Measurements from ENCODE around the gene TMEM132E. TPM values are rescaled to one million over a fixed set of nuclear protein-coding genes. Genes with fewer than 3 reads are reported as not detected.

The TMEM132E gene
- total RNA-seq, 1 donor from 2014 or later = not detected

DNA sequence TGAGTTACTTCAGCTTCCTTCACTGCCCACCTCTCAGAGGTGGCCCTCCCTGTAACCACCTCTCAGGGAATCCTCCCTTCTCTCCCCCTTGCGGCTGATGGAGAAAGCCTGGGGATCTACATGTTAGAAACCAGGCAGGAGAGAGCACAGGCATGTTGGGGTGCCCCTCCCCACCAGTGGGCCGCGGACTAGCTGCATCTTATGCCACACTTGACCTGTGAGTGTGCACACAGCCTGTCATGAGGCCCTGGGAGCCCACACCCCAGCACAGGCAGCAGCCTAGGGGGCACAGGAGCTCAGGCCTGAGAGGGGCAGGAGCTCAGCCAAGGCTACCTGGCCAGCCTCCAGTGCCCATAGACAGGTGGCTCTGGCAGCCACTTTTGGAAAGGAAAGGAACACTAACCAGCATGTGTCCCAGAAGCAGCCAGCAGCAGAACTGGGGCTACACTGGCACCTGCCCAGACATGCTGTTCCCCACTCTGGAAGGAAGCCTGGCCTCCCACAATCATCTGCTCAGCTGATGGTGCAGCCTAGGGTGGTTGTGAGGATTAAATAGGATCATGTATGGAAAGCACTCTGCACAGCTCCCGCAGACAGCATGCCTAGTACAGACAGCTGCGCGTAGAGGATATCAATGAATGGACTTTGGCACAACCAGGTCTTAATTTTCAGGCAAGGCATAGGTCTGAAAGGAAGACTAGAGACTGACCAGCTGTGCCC, 60.5 kb downstream of the TMEM132E start:
- H3K27me3 Mint-ChIP-seq (ENCODE audit: unreplicated experiment) = no peaks in the 10 kb centered on the region
- TF ChIP-seq, protein P1, sequence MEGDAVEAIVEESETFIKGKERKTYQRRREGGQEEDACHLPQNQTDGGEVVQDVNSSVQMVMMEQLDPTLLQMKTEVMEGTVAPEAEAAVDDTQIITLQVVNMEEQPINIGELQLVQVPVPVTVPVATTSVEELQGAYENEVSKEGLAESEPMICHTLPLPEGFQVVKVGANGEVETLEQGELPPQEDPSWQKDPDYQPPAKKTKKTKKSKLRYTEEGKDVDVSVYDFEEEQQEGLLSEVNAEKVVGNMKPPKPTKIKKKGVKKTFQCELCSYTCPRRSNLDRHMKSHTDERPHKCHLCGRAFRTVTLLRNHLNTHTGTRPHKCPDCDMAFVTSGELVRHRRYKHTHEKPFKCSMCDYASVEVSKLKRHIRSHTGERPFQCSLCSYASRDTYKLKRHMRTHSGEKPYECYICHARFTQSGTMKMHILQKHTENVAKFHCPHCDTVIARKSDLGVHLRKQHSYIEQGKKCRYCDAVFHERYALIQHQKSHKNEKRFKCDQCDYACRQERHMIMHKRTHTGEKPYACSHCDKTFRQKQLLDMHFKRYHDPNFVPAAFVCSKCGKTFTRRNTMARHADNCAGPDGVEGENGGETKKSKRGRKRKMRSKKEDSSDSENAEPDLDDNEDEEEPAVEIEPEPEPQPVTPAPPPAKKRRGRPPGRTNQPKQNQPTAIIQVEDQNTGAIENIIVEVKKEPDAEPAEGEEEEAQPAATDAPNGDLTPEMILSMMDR (IDR thresholded peaks at IDR 0.05) = no peak
- H3K4me1 Mint-ChIP-seq (ENCODE audit: unreplicated experiment) = no peaks in the 10 kb centered on the region
- no peak overlapping the region for H3K4me3 Mint-ChIP-seq (ENCODE audit: unreplicated experiment)
- H3K36me3 Mint-ChIP-seq (ENCODE audit: unreplicated experiment) = no peaks in the 10 kb centered on the region
- no peak overlapping the region for H3K27ac Mint-ChIP-seq (ENCODE audit: unreplicated experiment)
- no peak for DNase-seq (ENCODE audit: extremely low spot score, unreplicated experiment)
- H3K9me3 Mint-ChIP-seq (ENCODE audit: unreplicated experiment) = no peaks in the 10 kb centered on the region

DNA sequence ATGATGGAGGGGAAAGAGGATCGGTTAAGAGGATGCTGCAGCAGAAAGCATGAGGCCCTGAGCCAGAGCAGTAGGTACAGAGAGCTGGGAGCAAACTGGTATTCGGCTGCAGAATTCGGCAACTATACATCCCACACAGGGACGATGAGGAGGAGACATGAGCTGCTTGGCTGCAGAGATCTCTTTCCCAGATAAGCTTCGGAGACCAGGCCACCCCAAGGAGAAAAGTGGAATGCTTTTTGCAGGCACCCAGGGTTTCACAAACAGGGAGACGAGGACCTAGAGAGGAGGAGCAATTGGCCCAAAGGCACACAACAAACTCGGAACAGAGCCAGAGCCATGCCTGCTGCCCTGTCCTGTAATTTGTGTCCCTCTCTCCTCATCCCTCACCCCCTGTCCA, 62.0 kb downstream of the TMEM132E start:
- Mint-ChIP-seq H3K27me3 (ENCODE audit: unreplicated experiment) (no peaks in the 10 kb centered on the region), H3K9me3 (ENCODE audit: unreplicated experiment) (no peaks in the 10 kb centered on the region), H3K4me1 (ENCODE audit: unreplicated experiment) (no peaks in the 10 kb centered on the region), H3K36me3 (ENCODE audit: unreplicated experiment) (no peaks in the 10 kb centered on the region), H3K4me3 (ENCODE audit: unreplicated experiment) (no peak overlapping the region), H3K27ac (ENCODE audit: unreplicated experiment) (no peak overlapping the region)
- TF ChIP-seq, protein P1 (IDR thresholded peaks at IDR 0.05) = no peak
- no peak for DNase-seq (ENCODE audit: extremely low spot score, unreplicated experiment)

DNA sequence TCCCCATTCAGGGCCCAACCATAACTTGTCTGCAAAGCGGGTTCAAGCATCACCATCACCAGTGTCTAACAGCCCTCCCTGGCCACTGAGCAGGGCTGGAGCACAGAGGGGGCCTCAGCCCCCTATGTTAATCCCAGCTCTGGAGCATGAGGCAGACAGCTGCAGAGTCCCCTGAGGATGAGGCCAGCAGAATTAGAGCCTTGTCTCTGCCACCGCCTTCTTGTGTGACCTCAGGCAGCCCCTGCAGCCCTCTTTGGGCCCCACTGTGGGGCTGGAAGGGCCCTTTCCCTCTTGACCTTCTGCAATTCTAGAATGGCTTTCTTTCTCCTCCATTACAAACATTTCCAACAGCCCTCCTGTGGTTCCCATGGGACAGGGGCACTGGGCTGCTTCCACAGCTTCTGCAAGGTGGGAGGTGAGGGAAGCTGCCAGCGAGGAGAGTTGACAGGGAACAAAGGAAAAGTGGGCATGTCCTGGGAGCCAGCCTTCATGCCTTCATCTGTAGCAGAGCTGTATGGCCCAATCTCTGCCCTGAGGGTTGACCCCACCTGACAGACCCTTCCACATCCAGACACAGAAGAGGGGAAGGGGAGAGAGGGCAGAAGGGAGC, 65.7 kb downstream of the TMEM132E start:
- no peak for DNase-seq (ENCODE audit: extremely low spot score, unreplicated experiment)
- no peaks in the 10 kb centered on the region for H3K9me3 Mint-ChIP-seq (ENCODE audit: unreplicated experiment)
- no peaks in the 10 kb centered on the region for H3K36me3 Mint-ChIP-seq (ENCODE audit: unreplicated experiment)
- no peaks in the 10 kb centered on the region for H3K27me3 Mint-ChIP-seq (ENCODE audit: unreplicated experiment)
- TF ChIP-seq, protein P1 (IDR thresholded peaks at IDR 0.05) = no peak
- no peak overlapping the region for H3K4me3 Mint-ChIP-seq (ENCODE audit: unreplicated experiment)
- no peaks in the 10 kb centered on the region for H3K4me1 Mint-ChIP-seq (ENCODE audit: unreplicated experiment)
- no peak overlapping the region for H3K27ac Mint-ChIP-seq (ENCODE audit: unreplicated experiment)

DNA sequence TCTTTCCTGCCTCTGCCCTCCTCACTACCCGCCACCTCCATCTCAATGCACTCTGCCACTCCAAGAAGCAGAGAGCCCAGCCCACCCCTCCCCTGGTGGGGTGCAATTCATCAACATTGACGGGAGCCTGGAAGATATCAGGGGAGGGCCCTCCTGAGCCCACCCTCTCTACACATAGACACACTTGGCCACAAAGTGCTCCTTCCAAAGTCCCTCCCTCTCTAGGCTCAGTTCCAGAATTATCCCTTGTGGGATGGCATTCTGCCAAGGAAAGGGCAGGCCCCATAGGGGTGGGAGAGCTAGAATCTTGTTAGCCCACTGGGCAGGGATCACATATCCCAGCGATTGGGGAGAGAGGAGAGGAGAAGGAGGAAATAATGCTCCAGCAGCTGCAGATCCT, 66.2 kb downstream of the TMEM132E start:
- no peaks in the 10 kb centered on the region for H3K27me3 Mint-ChIP-seq (ENCODE audit: unreplicated experiment)
- DNase-seq (ENCODE audit: extremely low spot score, unreplicated experiment) = no peak
- H3K4me3 Mint-ChIP-seq (ENCODE audit: unreplicated experiment) = no peak overlapping the region
- TF ChIP-seq, protein P1 (IDR thresholded peaks at IDR 0.05) = no peak
- no peaks in the 10 kb centered on the region for H3K36me3 Mint-ChIP-seq (ENCODE audit: unreplicated experiment)
- no peaks in the 10 kb centered on the region for H3K4me1 Mint-ChIP-seq (ENCODE audit: unreplicated experiment)
- no peak overlapping the region for H3K27ac Mint-ChIP-seq (ENCODE audit: unreplicated experiment)
- H3K9me3 Mint-ChIP-seq (ENCODE audit: unreplicated experiment) = no peaks in the 10 kb centered on the region

DNA sequence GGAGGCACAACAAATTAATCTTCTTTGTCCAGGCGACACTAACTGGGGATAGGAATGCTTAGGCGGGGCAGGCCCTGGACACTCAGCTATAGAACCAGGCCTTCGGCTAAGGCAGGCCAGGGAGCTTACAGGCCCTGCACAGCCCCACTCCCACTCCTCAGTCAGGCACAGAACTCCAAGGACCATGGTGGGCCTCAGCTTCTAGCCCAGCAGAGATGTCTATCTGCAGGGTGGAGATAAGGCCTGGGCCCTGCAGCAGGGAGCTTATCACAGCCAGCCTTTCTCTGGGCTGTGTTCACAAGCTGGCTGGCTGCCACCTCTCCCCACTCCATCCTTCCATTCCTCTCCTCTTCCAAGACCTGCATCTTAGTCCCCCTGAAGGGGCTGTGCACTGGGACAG, 68.1 kb downstream of the TMEM132E start:
- Mint-ChIP-seq H3K4me1 (ENCODE audit: unreplicated experiment) (no peaks in the 10 kb centered on the region), H3K9me3 (ENCODE audit: unreplicated experiment) (no peaks in the 10 kb centered on the region), H3K36me3 (ENCODE audit: unreplicated experiment) (no peaks in the 10 kb centered on the region), H3K27me3 (ENCODE audit: unreplicated experiment) (no peaks in the 10 kb centered on the region), H3K27ac (ENCODE audit: unreplicated experiment) (no peak overlapping the region), H3K4me3 (ENCODE audit: unreplicated experiment) (no peak overlapping the region)
- TF ChIP-seq, protein P1 (IDR thresholded peaks at IDR 0.05) = no peak
- DNase-seq (ENCODE audit: extremely low spot score, unreplicated experiment) = no peak
